H1 (cell line): Measurements from ENCODE around the gene HSPA1L. TPM values are rescaled to one million over a fixed set of nuclear protein-coding genes. Genes with fewer than 3 reads are reported as not detected.

Experiments used
- EZH2 ChIP-seq: fragments of 200-600 bp; sonication (generic); IDR thresholded peaks from 2 replicates; pipeline ENCODE4 v1.7.1; 2012; ENCODE audit warnings: low read depth, mild to moderate bottlenecking, moderate library complexity, low read length, inconsistent platforms; ENCODE audit not compliant: severe bottlenecking
- SIRT6 ChIP-seq: IDR thresholded peaks from one replicate; pipeline ENCODE4 v1.7.1; 2012; ENCODE audit warnings: low read length, inconsistent platforms
- polyA plus RNA-seq, 7 experiments: library from polyadenylated mRNA; depleted of rRNA in 3 of 7; stranded (reverse) in 5 of 7; unstranded in 2 of 7; fragments of >200 nt in 5 of 7; fragments of 200-250 nt in 2 of 7; gene quantifications; 1 replicate in 5 of 7; 2 replicates in 1 of 7; 4 replicates in 1 of 7; pipeline versions ENCODE4 v1.2.1 to v1.2.3, GENCODE V29; 2011 to 2013; ENCODE audit warnings: missing spikeins in 2 of 7, mixed read lengths in 2 of 7
- total RNA-seq: library from RNA; stranded (reverse); fragmentation: NEBNext Ultra II Directional; extraction: Animal tissue kit (Norgen Biotek cat#: 25700); gene quantifications from 2 replicates; pipeline ENCODE4 v1.2.1, GENCODE V29; 2021
- TF ChIP-seq, protein P1 (sequence below), 3 experiments: IDR thresholded peaks; 1 replicate in 2 of 3; 2 replicates in 1 of 3; pipeline versions ENCODE4 v1.5.1 to v1.6.1; 2011; ENCODE audit warnings: low read length in 3 of 3, mild to moderate bottlenecking in 3 of 3, inconsistent platforms in 2 of 3, low read depth in 1 of 3, moderate library complexity in 1 of 3; ENCODE audit not compliant: insufficient read depth in 1 of 3; ENCODE audit errors: control extremely low read depth in 1 of 3

HSPA1L gene
- total and polyA plus RNA-seq, 2 of the 8 experiments (the other 6 are each of a cell fraction or from before 2014, with no cell fraction given): 1.00 to 1.9 TPM

DNA sequence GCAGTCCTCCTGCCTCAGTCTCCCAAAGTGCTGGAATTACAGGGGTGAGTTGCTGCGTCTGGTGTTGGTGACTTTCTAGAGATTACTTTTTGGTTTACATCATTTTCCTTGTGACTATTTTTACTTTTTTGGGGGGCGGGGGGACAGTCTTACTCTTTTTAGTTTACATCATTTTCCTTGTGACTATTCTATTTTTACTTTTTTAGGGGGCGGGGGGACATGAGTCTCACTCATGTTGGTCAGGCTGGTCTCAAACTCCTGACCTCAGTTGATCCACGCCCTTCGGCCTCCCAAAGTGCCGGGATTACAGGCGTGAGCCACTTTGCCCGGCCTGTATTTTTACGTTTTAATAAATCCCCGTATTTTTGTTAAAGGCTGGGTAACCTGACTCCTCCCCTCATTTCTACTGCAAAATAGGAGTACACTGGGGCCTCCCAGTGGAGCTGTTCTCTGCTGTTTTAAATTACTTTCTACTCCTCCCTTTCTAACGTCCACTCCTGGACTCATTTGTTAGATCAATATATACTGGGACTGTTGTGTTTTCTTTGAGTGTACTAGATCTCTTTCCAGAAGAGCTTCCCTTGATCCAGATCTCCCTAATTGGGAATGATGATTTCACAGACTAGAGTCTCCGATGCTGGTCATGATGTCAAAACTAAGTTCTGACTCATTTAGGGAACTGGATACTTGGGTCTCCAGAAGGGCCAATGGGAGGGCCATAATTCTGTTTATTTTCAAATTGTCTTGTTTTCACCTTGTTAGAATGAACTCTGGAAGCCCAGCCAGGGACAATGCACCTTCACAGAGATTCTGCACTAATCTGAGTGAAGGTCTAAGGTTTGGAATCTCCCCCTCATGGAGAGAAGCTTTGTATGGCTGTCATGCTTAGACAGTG, 21.6 kb upstream of the HSPA1L start (continued):
- TF ChIP-seq EZH2: no peak
- no peak for TF ChIP-seq SIRT6
- TF ChIP-seq, protein P1, sequence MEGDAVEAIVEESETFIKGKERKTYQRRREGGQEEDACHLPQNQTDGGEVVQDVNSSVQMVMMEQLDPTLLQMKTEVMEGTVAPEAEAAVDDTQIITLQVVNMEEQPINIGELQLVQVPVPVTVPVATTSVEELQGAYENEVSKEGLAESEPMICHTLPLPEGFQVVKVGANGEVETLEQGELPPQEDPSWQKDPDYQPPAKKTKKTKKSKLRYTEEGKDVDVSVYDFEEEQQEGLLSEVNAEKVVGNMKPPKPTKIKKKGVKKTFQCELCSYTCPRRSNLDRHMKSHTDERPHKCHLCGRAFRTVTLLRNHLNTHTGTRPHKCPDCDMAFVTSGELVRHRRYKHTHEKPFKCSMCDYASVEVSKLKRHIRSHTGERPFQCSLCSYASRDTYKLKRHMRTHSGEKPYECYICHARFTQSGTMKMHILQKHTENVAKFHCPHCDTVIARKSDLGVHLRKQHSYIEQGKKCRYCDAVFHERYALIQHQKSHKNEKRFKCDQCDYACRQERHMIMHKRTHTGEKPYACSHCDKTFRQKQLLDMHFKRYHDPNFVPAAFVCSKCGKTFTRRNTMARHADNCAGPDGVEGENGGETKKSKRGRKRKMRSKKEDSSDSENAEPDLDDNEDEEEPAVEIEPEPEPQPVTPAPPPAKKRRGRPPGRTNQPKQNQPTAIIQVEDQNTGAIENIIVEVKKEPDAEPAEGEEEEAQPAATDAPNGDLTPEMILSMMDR (IDR thresholded peaks at IDR 0.05; ENCODE audit: control extremely low read depth in 1 of 3, insufficient read depth in 1 of 3, low read depth in 1 of 3, low read length in 3 of 3): no peak
